ENCODE data around the gene ZNF277. TPM values are rescaled to one million over a fixed set of nuclear protein-coding genes. Genes with fewer than 3 reads are reported as not detected.
A peak's percentile ranks its signal among the peaks of the same experiment; 100 is the strongest.

The ZNF277 gene
- total RNA-seq, 1 experiment from 2014 or later, result 12.8 TPM

GRCh38 chr7:112267944-112268691 lies 61.6 kb downstream of the ZNF277 start (continued):
- no peak for TF ChIP-seq POLR2AphosphoS5 (IDR thresholded peaks at IDR 0.05; ENCODE audit: low read depth, low read length)

GRCh38 chr7:112271162-112271561 lies 64.7 kb downstream of the ZNF277 start:
- POLR2A ChIA-PET, result no interaction called here
- intact Hi-C loops (cut with micrococcal nuclease; ENCODE audit: unreplicated experiment) (no loop called here), in situ Hi-C loops (cut with HindIII; ENCODE audit: low pct_unique_long_range_greater_than_20kb, low sequenced_read_pairs) (no loop called here)
- CTCF ChIA-PET, result interaction anchor here (0.7 kb wide), 1 partner anchor 1625 kb away, joined by 3 read pairs; no protein-coding TSS in a partner anchor
- ATAC-seq (no peak), DNase-seq (ENCODE audit: low read depth, low spot score) (no peak)
- Histone ChIP-seq H3K9me3 (ENCODE audit: control insufficient read depth, insufficient read depth, low read depth, low read length) (no peaks in the 10 kb centered on the region), H3K4me1 (ENCODE audit: control insufficient read depth, insufficient read depth, low read length) (no peaks in the 10 kb centered on the region), H3K4me3 (ENCODE audit: low read depth in 2 of 2, low read length in 2 of 2) (no peak overlapping the region), H3K27me3 (ENCODE audit: control insufficient read depth, insufficient read depth, low read length) (no peaks in the 10 kb centered on the region), H3K27ac (ENCODE audit: low read length) (no peak overlapping the region), H3K36me3 (ENCODE audit: control insufficient read depth, insufficient read depth, low read length) (no peaks in the 10 kb centered on the region)
- no TSS peak for BruUV-seq (replicated peaks)
- TF ChIP-seq CTCF (IDR thresholded peaks at IDR 0.05), result no peak
- TF ChIP-seq POLR2AphosphoS5 (IDR thresholded peaks at IDR 0.05; ENCODE audit: low read depth, low read length), result no peak
- no peak for TF ChIP-seq TCF7L2 (IDR thresholded peaks at IDR 0.05; ENCODE audit: low read depth, low read length)
- no peak for TF ChIP-seq SIN3A (IDR thresholded peaks at IDR 0.05; ENCODE audit: borderline replicate concordance, insufficient read depth, low read depth, low read length)
- no peak for TF ChIP-seq REST (IDR thresholded peaks at IDR 0.05; ENCODE audit: insufficient read depth in 1 of 2, low read depth in 2 of 2, low read length in 1 of 2)

GRCh38 chr7:112272921-112273561 lies 66.5 kb downstream of the ZNF277 start:
- POLR2A ChIA-PET, result no interaction called here
- CTCF ChIA-PET, result no interaction called here
- TF ChIP-seq POLR2AphosphoS5 (IDR thresholded peaks at IDR 0.05; ENCODE audit: low read depth, low read length) (no peak), SIN3A (IDR thresholded peaks at IDR 0.05; ENCODE audit: borderline replicate concordance, insufficient read depth, low read depth, low read length) (no peak)
- Histone ChIP-seq H3K4me1 (ENCODE audit: control insufficient read depth, insufficient read depth, low read length) (no peaks in the 10 kb centered on the region), H3K27me3 (ENCODE audit: control insufficient read depth, insufficient read depth, low read length) (no peaks in the 10 kb centered on the region), H3K27ac (ENCODE audit: low read length) (no peak overlapping the region), H3K9me3 (ENCODE audit: control insufficient read depth, insufficient read depth, low read depth, low read length) (no peaks in the 10 kb centered on the region), H3K36me3 (ENCODE audit: control insufficient read depth, insufficient read depth, low read length) (no peaks in the 10 kb centered on the region), H3K4me3 (ENCODE audit: low read depth in 2 of 2, low read length in 2 of 2) (no peak overlapping the region)
- DNase-seq (ENCODE audit: low read depth, low spot score) (no peak), ATAC-seq (peak; percentile 42; the same call in 1 of the 2 replicates)
- intact Hi-C loops (cut with micrococcal nuclease; ENCODE audit: unreplicated experiment), result no loop called here
- in situ Hi-C loops (cut with HindIII; ENCODE audit: low pct_unique_long_range_greater_than_20kb, low sequenced_read_pairs), result no loop called here
- BruUV-seq (replicated peaks), result no TSS peak
